Endothelial cell of umbilical vein (primary cell): Measurements from ENCODE around the gene RASSF10. TPM values are rescaled to one million over a fixed set of nuclear protein-coding genes. Genes with fewer than 3 reads are reported as not detected.

Experiments
- BruUV-seq: library from RNA; stranded (reverse); fragments of 400-500 nt; replicated peaks from 2 replicates; lab custom pipeline; 2021; lab: Mats Ljungman, UMichigan
- CTCF ChIA-PET: fragments of 300-600, 350-600 bp; sonication (Branson Sonifier 250); formaldehyde crosslinking; loops from one replicate; lab custom pipeline; 2021; ENCODE audit warnings: antibody characterized with exemption, inconsistent platforms; lab: Charles Lee
- POLR2A ChIA-PET: fragments of 300-600, 350-600 bp; sonication (Branson Sonifier 250); formaldehyde crosslinking; loops from one replicate; lab custom pipeline; 2021; ENCODE audit warnings: antibody characterized with exemption, inconsistent platforms; lab: Charles Lee
- DNase-seq: peaks from one replicate; pipeline ENCODE4 v3.0.0-alpha.2; 2011; ENCODE audit warnings: low read depth, low spot score
- FAIRE-seq: peaks from 2 replicates; lab custom pipeline; 2011; peaks lifted over from hg19 to GRCh38; lab: Jason Lieb, UNC
- H2AFZ ChIP-seq: 2 replicates; pipeline ENCODE4 v1.6.0; 2012; ENCODE audit warnings: low read depth, low read length, control low read depth, inconsistent platforms
- H3K27ac ChIP-seq: 2 replicates; pipeline ENCODE4 v1.5.1; 2011; ENCODE audit warnings: low read depth, mild to moderate bottlenecking, control low read depth, low read length, moderate library complexity; ENCODE audit not compliant: insufficient read depth
- H3K27me3 ChIP-seq, 2 experiments: 2 replicates each; pipeline versions ENCODE4 v1.6.0 to v1.6.1; 2011; ENCODE audit warnings: low read length in 2 of 2, mixed read lengths in 1 of 2; ENCODE audit not compliant: control insufficient read depth in 2 of 2, insufficient read depth in 2 of 2
- H3K36me3 ChIP-seq, 2 experiments: 2 replicates in 1 of 2; 3 replicates in 1 of 2; pipeline ENCODE4 v1.5.1; 2011; ENCODE audit warnings: low read length in 2 of 2, mild to moderate bottlenecking in 1 of 2, moderate library complexity in 1 of 2; ENCODE audit not compliant: control insufficient read depth in 2 of 2, insufficient read depth in 2 of 2; ENCODE audit errors: extremely low read depth in 1 of 2
- H3K4me1 ChIP-seq: 3 replicates; pipeline ENCODE4 v1.5.1; 2011; ENCODE audit warnings: mild to moderate bottlenecking, low read length; ENCODE audit not compliant: control insufficient read depth, insufficient read depth; ENCODE audit errors: extremely low read depth
- H3K4me2 ChIP-seq: 2 replicates; pipeline ENCODE4 v1.6.1; 2011; ENCODE audit warnings: low read length, control low read depth, mixed read lengths; ENCODE audit not compliant: insufficient read depth
- H3K4me3 ChIP-seq, 3 experiments: fragments of 200-600 bp in 1 of 3; sonication (generic), shearing (Covaris generic) in 1 of 3; replicated peaks in 1 of 3; 2 replicates each; pipeline ENCODE4 v1.5.1; 2011 to 2016; ENCODE audit warnings: control low read depth in 3 of 3, low read length in 3 of 3, mild to moderate bottlenecking in 2 of 3, inconsistent platforms in 1 of 3, low read depth in 1 of 3, moderate library complexity in 1 of 3; ENCODE audit not compliant: insufficient read depth in 1 of 3
- H3K79me2 ChIP-seq: 2 replicates; pipeline ENCODE4 v1.6.0; 2012; ENCODE audit warnings: low read length, inconsistent platforms; ENCODE audit not compliant: control insufficient read depth, insufficient read depth
- H3K9ac ChIP-seq: replicated peaks from 2 replicates; pipeline ENCODE3; 2011; ENCODE audit warnings: low read length, control low read depth; ENCODE audit not compliant: insufficient read depth; ENCODE audit errors: extremely low read depth
- H3K9me1 ChIP-seq: replicated peaks from 3 replicates; pipeline ENCODE4 v1.6.0; 2011; ENCODE audit warnings: mild to moderate bottlenecking, low read length; ENCODE audit not compliant: control insufficient read depth, insufficient read depth; ENCODE audit errors: extremely low read depth
- H3K9me3 ChIP-seq: replicated peaks from 2 replicates; pipeline ENCODE4 v1.5.1; 2012; ENCODE audit warnings: low read length, inconsistent platforms; ENCODE audit not compliant: control insufficient read depth, insufficient read depth
- H4K20me1 ChIP-seq: replicated peaks from 2 replicates; pipeline ENCODE3; 2011; ENCODE audit warnings: mild to moderate bottlenecking, low read length; ENCODE audit not compliant: control insufficient read depth, insufficient read depth; ENCODE audit errors: extremely low read depth
- FOS ChIP-seq: IDR thresholded peaks from 2 replicates; pipeline ENCODE4 v1.6.1; 2011; ENCODE audit warnings: mild to moderate bottlenecking, low read length, moderate library complexity, borderline replicate concordance; ENCODE audit not compliant: insufficient read depth
- MYC ChIP-seq: IDR thresholded peaks from one replicate; pipeline ENCODE4 v1.6.1; 2011; ENCODE audit warnings: mild to moderate bottlenecking, low read depth, low read length
- dilution Hi-C: fragments of 300-500 bp; cut with MboI; formaldehyde crosslinking; loops from one replicate; pipeline ENCODE4 v1.15.0; 2019; ENCODE audit warnings: low sequenced_read_pairs; ENCODE audit not compliant: extremely low pct_ligation_motif_present
- intact Hi-C: fragments of 100-400 bp; cut with micrococcal nuclease; formaldehyde crosslinking; loops from one replicate; pipeline ENCODE4 v1.10.0; 2022
- polyA plus RNA-seq, 4 experiments: library from polyadenylated mRNA; depleted of rRNA in 3 of 4; stranded (reverse) in 3 of 4; unstranded in 1 of 4; fragments of >200 nt; gene quantifications; 2 replicates each; pipeline versions ENCODE4 v1.2.1 to v1.2.3, GENCODE V29; 2011 to 2012; ENCODE audit warnings: missing spikeins in 1 of 4
- total RNA-seq: library from RNA; stranded (reverse); gene quantifications from 2 replicates; pipeline ENCODE4 v1.2.3, GENCODE V29; 2021

RASSF10 gene
- total and polyA plus RNA-seq, 2 donors (not counting 3 experiments of a cell fraction or from before 2014, with no cell fraction given) = 0.03 TPM; not detected in 1

DNA sequence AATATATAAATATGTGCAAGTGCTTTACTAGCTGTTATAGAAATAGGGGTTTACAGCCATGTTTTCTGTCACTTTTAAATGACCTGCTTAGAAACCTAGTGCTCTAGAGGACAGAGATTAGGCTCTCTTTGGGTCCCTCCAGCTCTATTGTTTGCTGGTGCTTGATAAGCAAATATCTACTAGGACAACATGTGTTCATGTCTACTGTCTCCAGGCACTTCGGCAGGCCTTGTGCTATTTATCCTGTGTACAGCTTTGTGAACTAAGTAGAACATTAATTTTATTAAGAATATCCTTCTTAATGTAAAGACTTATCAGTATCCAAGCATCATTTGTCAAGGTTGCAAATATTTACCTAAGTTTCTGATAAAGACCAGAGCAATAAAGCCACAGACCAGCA, 11.9 kb upstream of the RASSF10 start:
- dilution Hi-C loops (no loop called here), intact Hi-C loops (no loop called here)
- H3K36me3 ChIP-seq = no peaks in the 10 kb centered on the region
- no peaks in the 10 kb centered on the region for H3K79me2 ChIP-seq
- no peak overlapping the region for H3K9ac ChIP-seq
- no peaks in the 10 kb centered on the region for H4K20me1 ChIP-seq
- no TSS peak for BruUV-seq
- no peaks in the 10 kb centered on the region for H3K4me1 ChIP-seq
- H2AFZ ChIP-seq = no peak overlapping the region
- no peak for DNase-seq
- no peak for TF ChIP-seq FOS
- no peaks in the 10 kb centered on the region for H3K9me3 ChIP-seq
- H3K27ac ChIP-seq = no peak overlapping the region
- H3K27me3 ChIP-seq = peaks cover 23 to 31% of the 10 kb centered on the region in 2 experiments
- ChIA-PET POLR2A (no interaction called here), CTCF (no interaction called here)
- H3K4me3 ChIP-seq = no peak overlapping the region
- no peaks in the 10 kb centered on the region for H3K9me1 ChIP-seq
- H3K4me2 ChIP-seq = no peak overlapping the region
- no peak for FAIRE-seq

DNA sequence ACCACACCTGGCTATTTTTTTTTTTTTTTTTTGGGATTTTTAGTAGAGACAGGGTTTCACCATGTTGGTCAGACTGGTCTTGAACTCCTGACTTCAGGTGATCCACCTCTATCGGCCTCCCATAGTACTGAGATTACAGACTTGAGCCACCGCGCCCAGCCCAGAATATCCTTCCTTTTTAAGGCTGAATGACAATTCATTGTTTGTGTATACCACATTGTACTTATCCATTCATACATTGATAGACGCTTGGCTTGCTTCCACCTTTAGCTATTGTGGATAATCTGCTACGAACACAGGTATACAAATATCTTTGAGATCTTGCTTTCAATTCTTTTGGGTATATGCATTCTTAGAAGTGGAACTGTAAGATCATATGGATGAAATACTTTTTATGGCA, 10.8 kb upstream of the RASSF10 start:
- no TSS peak for BruUV-seq
- Histone ChIP-seq H3K4me2 (no peak overlapping the region), H4K20me1 (no peaks in the 10 kb centered on the region), H3K9me3 (no peaks in the 10 kb centered on the region), H3K9me1 (no peaks in the 10 kb centered on the region), H2AFZ (no peak overlapping the region), H3K4me1 (no peaks in the 10 kb centered on the region), H3K27me3 (peaks cover 25 to 36% of the 10 kb centered on the region in 2 experiments), H3K27ac (no peak overlapping the region), H3K9ac (no peak overlapping the region), H3K79me2 (no peaks in the 10 kb centered on the region), H3K4me3 (no peak overlapping the region), H3K36me3 (no peaks in the 10 kb centered on the region)
- DNase-seq (no peak), FAIRE-seq (no peak)
- dilution Hi-C loops = no loop called here
- ChIA-PET POLR2A (no interaction called here), CTCF (interaction anchor here (1.0 kb wide), 1 partner anchor 21 kb away, joined by 4 read pairs; no protein-coding TSS in a partner anchor)
- no peak for TF ChIP-seq MYC
- intact Hi-C loops = no loop called here
